OCI-LY1 (cell line): Measurements from ENCODE around the gene CBY1.

Source experiments
- EZH2 ChIP-seq: fragments of 200-600 bp; sonication (generic), shearing (Covaris generic); IDR thresholded peaks from 2 replicates; pipeline ENCODE4 v1.8.0; 2017; ENCODE audit warnings: borderline replicate concordance, mixed run types, mild to moderate bottlenecking, antibody characterized with exemption, low read length, moderate library complexity, mixed read lengths
- TF ChIP-seq, protein P1 (sequence below): fragments of 200-600 bp; sonication (generic), shearing (Covaris generic); IDR thresholded peaks from 2 replicates; pipeline ENCODE4 v1.5.1; 2017; ENCODE audit warnings: mild to moderate bottlenecking, antibody characterized with exemption, low read length, moderate library complexity, mixed read lengths

DNA sequence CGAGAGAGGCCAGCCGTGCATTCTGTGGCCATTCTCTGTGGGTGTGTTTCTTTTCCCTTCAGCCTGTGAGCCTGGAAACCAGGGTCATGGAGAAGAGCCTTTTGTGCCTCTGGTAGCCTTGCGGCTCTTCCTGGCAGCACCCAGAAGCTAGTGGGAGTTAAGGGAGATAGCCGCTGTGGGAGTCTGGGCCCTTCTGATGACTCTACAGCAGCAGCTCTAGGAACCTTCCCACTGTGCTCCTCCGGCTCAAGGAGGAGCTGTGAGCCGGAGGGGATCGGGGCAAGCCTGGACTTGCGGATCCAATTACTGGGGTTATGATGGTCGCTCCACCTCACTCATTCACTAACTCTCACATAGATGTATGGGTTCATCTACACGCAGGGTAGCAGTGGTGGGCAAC, 59.8 kb downstream of the CBY1 start:
- TF ChIP-seq, protein P1, sequence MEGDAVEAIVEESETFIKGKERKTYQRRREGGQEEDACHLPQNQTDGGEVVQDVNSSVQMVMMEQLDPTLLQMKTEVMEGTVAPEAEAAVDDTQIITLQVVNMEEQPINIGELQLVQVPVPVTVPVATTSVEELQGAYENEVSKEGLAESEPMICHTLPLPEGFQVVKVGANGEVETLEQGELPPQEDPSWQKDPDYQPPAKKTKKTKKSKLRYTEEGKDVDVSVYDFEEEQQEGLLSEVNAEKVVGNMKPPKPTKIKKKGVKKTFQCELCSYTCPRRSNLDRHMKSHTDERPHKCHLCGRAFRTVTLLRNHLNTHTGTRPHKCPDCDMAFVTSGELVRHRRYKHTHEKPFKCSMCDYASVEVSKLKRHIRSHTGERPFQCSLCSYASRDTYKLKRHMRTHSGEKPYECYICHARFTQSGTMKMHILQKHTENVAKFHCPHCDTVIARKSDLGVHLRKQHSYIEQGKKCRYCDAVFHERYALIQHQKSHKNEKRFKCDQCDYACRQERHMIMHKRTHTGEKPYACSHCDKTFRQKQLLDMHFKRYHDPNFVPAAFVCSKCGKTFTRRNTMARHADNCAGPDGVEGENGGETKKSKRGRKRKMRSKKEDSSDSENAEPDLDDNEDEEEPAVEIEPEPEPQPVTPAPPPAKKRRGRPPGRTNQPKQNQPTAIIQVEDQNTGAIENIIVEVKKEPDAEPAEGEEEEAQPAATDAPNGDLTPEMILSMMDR = no peak
- TF ChIP-seq EZH2 = no peak
